Endothelial cell of hepatic sinusoid (primary cell): ENCODE results near the gene P2RY12.

Experiments used
- in situ Hi-C: cut with HindIII; loops from 2 replicates; pipeline ENCODE4 v1.10.0; 2017; ENCODE audit warnings: low sequenced_read_pairs

Gene P2RY12

GRCh38 chr3:151347432-151347831, 37.1 kb downstream of the P2RY12 start:
- in situ Hi-C loops = no loop called here

GRCh38 chr3:151346292-151346691, 38.3 kb downstream of the P2RY12 start:
- in situ Hi-C loops = no loop called here

- in situ Hi-C loops = no loop called here
Measured at GRCh38 chr3:151345859-151346258, 38.7 kb downstream of the P2RY12 start.

GRCh38 chr3:151331696-151332095, 52.9 kb downstream of the P2RY12 start:
- in situ Hi-C loops = no loop called here

GRCh38 chr3:151330899-151331298, 53.7 kb downstream of the P2RY12 start:
- in situ Hi-C loops = no loop called here

DNA sequence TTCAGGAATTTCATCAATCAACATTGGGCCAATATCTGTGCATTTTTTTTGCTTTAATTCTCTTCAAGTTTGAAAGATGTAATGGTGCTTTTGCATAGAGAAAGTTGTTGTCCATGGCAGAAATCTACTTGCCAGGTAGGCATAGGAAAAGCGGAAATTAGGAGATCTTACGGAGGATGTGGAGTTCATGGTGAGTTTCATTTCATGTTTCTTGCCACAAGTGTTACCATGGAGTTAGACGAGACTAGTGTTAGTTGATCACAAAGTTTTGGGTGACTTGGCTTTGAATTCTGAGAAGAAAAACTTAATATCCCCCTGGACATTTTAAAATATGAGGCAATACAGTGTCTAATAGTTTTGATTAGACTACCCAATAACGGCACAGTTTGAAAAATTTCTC, 54.2 kb downstream of the P2RY12 start:
- in situ Hi-C loops = no loop called here

GRCh38 chr3:151329363-151329762, 55.2 kb downstream of the P2RY12 start, which contains the start of gene P2RY13:
P2RY13 (minus strand) TSS chr3:151329549; CDS start chr3:151329528, 21 bp downstream.
- in situ Hi-C loops = loop anchor here (5.0 kb wide), 1 partner anchor 92 kb away; no protein-coding TSS in a partner anchor

GRCh38 chr3:151328298-151328995, 56.1 kb downstream of the P2RY12 start:
- in situ Hi-C loops = loop anchor here (5.0 kb wide), 1 partner anchor 91 kb away; no protein-coding TSS in a partner anchor

GRCh38 chr3:151327571-151328198, 56.9 kb downstream of the P2RY12 start:
- in situ Hi-C loops = loop anchor here (5.0 kb wide), 1 partner anchor 90 kb away; no protein-coding TSS in a partner anchor

DNA sequence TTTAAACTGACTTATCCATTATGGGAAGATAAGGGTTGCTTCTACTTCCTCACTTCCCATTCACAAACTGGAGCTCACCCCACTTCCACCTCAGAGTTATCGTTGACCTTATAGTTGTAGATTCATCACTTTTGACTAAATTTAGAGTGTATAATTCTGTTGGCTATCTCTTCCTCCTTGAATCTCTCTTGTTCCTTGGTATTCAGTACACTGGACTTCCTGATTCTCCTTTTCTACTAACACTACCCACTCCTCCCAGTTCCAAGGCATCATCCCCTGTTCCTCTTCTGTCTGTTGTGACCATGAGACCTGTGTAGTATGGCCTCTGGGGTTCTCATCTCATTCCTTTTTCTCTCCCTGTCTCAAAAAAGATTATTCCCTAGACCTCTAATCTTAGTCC, 62.0 kb downstream of the P2RY12 start:
- in situ Hi-C loops = no loop called here

GRCh38 chr3:151321526-151321925, 63.0 kb downstream of the P2RY12 start:
- in situ Hi-C loops = no loop called here

- in situ Hi-C loops = no loop called here
Measured at GRCh38 chr3:151320131-151320530, 64.4 kb downstream of the P2RY12 start.

DNA sequence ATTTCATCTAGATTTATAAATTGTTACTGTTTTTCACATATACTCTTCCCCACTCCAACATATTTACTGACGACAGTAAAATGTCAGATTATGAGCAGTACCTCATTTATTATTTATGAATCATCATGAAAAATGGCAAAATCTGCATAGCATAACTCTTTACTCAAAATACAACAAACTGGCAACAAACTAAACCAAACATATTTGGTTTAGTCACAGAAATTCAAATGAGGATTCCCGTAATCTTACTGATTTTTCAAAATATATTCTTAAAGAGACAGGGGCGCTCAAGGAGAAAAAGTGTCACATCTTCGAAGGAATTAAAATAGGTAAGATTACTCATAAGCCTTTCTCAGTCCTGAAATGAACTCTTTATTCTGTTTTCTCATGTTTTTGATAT, 64.9 kb downstream of the P2RY12 start:
- in situ Hi-C loops = no loop called here

DNA sequence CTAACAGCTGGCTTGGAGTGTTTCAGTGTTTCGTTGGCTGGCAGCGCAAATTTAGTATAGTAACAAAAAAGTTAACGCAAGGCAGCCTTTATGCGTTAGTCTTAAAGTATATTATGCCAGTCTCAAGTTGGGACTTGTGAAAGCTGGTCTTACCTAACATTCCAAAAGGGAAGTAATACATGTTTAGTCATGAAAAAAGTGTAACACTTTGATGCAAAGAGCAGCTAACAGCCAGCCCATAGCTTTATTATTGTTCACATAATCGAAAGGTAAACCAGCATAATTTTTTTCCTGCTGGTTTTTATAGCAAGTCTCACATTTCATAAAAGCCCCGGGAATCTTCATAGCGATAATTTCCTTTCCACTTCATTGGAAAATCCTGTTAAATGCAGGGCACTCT, 65.6 kb downstream of the P2RY12 start:
- in situ Hi-C loops = no loop called here

GRCh38 chr3:151318313-151318712, 66.2 kb downstream of the P2RY12 start:
- in situ Hi-C loops = no loop called here

- in situ Hi-C loops = no loop called here
Measured at GRCh38 chr3:151316267-151316991, 68.1 kb downstream of the P2RY12 start, which contains the start of gene GPR87. GPR87 (minus strand) TSS chr3:151316820; CDS start chr3:151300100, 16,720 bp downstream.

GRCh38 chr3:151315846-151316245, 68.7 kb downstream of the P2RY12 start:
- in situ Hi-C loops = no loop called here

GRCh38 chr3:151315136-151315535, 69.4 kb downstream of the P2RY12 start:
- in situ Hi-C loops = no loop called here

DNA sequence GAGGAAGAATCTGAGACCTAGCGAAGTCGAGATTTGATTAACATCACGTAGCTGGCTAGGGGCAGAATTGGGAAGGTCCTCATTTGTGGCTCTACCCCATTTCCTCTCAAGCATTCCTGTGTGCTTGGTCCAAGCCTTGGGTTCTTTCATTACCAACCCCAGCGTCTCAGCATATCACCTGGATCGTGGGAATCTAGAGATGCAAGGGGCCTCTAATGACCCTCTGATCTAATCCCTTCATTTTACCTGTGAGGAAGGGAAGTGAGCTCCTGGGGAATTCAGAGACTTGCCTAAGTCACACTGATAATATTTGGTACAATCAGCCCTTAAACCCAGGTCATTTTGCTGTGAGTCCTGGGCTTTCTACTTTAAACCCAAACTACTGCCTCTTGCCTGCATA, 70.0 kb downstream of the P2RY12 start:
- in situ Hi-C loops = no loop called here

- in situ Hi-C loops = no loop called here
Measured at GRCh38 chr3:151314137-151314536, 70.4 kb downstream of the P2RY12 start.

DNA sequence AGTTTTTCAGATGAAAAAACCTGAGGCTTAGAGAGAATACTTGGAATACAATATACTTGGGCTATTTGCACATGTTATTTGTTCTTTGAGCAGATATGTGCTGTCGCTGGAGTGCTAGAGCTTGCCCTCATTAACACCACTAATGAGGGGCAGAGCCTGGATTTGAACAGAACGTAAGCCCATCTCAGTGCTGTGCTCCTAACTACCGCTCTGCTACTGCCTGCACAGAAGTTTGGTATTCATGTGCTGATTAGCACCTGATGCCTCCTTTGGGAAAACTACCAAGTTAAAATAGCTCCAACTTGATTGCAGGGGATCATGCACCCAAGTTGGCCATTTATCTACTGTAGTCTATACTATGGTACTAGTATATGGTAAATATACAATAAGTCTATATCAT, 71.6 kb downstream of the P2RY12 start:
- in situ Hi-C loops = no loop called here

GRCh38 chr3:151309566-151309965, 75.0 kb downstream of the P2RY12 start:
- in situ Hi-C loops = no loop called here
